HG03039 (cell line): Measurements from ENCODE around the gene MRM1.
"Not testable (repeated sequence)": the region's sequence is repeated elsewhere in the genome, so short reads cannot be mapped to it uniquely, and the experiment has no call there.

ENCODE experiments used
- ATAC-seq: cut with Tn5 transposase; IDR thresholded peaks from one replicate; pipeline ENCODE4 v1.9.1; 2021; ENCODE audit warnings: mild to moderate bottlenecking, moderate library complexity; ENCODE audit not compliant: unreplicated experiment

MRM1 gene

DNA sequence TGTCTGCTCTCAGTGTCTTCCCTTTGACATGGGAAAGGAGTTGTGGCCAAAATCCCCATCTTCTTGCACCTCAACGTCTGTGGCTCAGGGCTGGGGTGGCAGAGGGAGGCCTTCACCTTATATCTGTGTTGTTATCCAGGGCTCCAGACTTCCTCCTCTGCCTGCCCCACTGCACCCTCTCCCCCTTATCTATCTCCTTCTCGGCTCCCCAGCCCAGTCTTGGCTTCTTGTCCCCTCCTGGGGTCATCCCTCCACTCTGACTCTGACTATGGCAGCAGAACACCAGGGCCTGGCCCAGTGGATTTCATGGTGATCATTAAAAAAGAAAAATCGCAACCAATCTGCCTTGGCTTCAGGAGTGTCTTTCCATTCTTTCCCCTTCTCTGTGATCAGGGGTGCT, 918 bp upstream of the MRM1 start:
- no peak for ATAC-seq

DNA sequence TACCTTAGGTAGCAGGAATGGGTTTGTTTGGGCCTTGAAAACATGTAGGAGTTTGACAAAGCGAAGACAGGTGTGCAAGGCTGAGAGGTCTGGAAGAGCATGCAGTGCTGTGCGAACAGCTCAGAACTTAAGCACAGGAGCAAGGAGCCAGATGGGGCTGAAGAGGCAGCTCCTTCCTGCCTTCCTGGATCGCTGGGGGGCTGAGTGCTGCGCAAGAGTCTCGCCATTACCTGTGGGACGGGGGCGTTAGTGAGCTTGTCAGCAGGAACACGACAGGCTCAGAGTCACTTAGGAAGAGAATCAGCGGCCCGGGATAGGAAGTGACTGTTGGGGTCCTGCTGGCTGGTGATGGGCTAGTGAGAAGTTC, 464 bp upstream of the MRM1 start:
- ATAC-seq, result no peak

DNA sequence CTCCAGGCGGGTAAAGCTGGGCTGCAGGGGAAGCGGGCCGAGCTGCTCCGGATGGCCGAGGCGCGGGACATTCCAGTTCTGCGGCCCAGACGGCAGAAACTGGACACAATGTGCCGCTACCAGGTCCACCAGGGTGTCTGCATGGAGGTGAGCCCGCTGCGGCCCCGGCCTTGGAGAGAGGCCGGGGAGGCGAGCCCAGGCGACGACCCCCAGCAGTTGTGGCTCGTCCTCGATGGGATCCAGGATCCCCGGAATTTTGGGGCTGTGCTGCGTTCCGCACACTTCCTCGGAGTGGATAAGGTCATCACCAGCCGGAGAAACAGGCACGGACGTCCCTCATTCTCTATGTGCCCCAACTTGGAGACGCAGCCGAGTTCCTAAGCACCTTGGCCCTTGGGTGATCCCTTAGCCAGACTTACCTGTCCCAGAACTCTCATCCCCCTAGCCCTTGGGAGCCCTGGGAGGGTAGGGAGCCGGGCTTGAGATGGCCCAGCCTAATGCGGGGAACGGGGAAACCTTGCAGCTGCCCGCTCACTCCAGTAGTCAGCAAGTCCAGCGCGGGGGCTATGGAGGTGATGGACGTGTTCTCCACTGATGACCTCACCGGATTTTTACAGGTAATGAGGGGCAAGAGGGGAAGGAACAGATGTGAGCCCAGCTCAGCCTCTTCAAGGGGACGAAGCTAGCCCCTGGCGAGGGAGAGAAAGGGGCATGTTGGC, 806 bp downstream of the MRM1 start:
- no peak for ATAC-seq

DNA sequence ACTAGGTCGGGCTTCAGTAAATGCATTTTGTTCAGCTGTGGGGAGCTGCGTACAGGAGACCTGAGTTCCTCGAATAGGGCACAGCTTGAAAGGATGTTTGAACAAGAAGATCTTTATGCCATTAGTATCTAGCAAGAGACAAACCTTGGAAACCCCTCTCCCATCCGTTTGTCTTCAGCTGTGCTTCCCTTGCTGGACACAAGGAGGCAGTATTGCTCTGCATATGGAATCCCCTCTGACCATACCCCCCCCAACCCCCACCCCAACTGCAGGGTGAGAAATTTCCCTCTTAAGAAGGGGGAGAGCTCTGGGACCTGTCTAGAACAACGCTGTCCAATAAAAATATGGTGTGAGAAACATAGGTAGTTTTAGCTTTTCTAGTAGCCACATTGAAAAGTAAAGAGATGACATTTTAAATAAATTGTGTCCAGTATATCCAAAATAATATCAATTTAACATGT, 1.6 kb downstream of the MRM1 start:
- no peak for ATAC-seq

DNA sequence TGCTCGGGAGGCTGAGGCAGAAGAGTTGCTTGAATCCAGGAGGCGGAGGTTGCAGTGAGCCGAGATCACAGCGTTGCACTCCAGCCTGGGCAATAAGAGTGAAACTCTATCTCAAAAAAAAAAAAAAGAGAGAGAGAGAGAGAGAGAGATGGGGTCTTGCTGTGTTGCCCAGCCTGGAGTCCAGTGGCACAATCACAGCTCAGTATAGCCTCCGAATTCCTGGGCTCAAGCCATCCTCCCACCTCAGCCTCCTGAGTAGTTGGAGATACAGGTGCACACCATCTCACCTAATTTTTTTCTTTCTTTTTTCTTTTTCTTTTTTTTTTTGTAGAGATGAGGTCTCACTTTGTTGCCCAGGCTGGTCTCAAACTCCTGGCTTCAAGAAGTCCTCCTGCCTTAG, 3.6 kb downstream of the MRM1 start:
- not testable (repeated sequence) for ATAC-seq

DNA sequence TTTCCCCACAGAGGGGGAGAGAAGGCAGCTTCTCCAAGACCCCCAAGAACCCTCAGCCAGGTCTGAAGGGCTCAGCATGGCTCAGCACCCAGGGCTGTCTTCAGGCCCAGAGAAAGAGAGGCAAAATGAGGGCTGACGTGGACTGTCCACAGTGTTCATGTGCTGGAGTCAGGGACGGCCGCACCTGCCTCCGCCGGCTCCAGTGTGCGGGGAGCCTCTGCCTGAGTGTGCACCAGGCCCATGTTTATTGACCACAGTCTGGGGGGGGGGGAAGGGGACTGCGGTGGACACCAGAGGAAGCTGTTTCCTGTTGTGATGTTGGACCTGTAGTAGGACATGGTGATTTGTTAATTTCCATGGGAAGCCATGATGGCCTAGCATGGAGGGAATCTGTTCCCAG, 6.9 kb downstream of the MRM1 start:
- no peak for ATAC-seq

DNA sequence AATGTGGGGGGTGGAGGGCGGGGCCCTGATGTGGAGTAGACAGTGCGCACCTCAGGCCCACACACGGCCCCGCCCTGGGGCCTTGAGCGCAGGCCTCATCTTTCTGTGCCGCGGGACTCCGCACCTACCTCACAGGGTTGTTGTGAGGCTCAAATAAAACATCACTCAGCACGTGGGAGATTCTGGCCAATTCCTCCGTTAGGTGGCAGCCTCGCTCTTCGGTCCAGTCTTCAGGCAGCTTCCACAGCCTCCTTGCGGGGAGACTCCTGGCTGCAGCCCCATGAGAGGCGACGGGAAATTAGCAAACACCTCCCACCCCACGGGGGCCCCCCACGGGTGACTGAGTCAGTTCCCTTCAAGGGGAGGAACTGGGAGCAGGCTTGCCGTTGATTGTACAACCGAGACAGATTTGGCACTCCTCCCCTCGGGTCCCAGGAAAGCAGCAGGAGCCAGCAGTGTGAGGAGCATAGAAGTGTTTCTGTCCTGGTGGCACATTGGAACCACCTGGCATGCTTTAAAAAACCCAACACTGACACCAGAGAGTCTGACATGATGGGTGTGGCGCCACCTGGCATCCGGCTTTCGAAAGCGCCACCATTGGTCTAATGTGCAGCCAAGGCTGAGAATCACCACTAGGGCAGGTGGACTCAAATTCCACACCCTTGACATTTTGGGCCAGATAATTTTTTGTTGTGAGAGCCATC, 7.6 kb downstream of the MRM1 start:
- ATAC-seq, result no peak

DNA sequence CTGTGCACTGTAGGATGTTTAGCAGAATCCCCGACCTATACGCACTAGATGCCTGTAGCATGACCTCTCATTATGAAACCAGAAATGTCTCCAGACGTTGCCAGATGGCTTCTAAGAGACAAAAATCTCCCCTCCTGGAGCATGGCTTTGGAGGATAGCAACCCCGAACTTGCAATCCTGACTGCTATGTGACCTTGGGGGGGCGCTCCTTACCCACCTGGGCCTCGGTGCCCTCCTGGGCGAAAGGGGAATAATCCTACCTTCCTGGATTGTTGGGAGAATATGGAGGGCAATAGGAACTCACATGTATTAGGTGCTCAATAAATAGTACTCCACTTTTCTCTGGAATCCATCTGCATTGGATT, 8.1 kb downstream of the MRM1 start:
- ATAC-seq, result no peak

DNA sequence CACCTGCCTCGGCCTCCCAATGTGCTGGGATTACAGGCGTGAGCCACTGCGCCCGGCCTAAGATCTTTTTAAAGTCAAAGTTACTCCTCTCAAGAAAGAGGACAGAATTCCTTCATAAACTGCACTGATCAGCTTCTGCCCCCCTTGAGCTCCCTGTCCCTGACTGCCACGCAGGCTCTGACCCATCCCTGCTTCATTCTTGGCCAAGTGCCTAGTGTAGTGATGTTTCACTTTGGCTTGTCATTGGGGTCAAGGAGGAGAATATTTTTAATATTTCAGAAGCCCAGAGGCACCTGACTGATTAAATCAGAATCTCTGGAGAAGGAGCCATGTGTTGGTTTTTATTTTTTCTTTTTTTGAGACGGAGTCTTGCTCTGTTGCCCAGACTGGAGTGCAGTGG, 9.1 kb downstream of the MRM1 start:
- no peak for ATAC-seq

DNA sequence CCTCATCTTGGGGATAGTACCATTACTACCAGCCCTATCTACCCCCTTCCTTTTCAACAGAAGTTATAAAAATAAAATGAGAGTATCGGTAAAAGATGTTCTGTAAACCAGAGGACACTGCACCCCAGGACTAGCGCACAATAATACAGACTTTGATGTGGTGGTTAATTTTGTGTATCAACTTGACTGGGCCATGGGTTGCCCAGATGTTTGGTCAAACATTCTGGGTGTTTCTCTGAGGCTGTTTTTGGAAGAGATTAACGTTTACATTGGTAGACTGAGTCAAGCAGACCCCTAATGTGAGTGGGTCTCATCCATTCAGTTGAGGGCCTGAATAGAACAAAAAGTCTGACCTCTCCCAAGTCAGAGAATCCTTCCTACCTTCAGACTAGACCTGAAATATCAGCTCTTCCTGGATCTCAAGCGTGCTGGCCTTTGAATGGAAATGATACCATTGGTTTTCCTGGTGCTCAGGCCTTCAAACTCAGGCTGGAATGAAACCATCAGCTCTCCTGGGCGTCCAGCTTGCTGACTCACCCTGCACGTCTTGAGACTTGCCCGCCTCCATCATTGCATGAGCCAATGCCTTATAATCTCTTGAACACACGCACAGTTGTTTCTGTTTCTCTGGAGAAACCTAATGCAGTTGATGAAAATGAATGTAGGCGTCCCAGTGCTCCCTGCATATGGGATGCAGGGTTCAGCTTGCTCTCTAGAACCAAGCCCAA, 10.1 kb downstream of the MRM1 start:
- ATAC-seq, result no peak

DNA sequence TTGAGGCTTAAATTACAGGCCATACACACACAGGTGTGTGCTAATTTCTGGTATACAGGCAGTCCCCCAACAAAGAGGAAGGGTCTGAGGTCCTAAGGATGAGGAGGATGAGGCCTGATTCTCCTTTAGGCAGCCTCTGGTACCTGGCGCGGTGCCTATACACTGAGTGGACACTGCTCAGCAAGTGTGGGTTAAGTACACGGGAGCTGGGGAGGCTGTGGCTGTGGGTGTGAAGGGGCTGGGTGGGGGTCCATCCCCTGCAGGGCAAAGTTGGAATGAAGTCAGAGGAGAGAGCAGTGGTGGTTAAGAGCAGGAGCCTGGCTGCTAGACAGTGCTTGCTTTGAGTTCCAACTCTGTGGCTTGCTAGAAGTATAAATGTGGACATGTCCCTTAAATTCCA, 10.9 kb downstream of the MRM1 start:
- ATAC-seq, result no peak

DNA sequence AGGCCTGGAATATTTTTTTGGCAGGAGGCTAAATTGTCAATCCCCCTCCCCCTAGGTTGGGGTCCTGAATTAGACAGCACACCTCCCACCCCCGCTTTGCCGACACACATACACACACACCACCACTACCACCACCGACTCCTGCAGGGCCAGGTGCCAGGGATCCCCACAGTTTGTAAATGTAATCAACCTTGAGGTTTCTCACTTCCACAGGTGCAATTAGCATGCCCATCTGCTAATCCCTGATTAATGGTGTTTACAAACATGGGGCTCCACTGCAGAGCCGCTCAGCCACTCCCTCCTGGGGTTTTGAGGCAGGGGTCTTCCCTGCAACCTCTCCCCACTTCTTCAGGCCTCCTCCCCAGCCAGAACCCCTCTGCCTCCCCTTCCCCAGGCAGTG, 11.8 kb downstream of the MRM1 start:
- no peak for ATAC-seq

DNA sequence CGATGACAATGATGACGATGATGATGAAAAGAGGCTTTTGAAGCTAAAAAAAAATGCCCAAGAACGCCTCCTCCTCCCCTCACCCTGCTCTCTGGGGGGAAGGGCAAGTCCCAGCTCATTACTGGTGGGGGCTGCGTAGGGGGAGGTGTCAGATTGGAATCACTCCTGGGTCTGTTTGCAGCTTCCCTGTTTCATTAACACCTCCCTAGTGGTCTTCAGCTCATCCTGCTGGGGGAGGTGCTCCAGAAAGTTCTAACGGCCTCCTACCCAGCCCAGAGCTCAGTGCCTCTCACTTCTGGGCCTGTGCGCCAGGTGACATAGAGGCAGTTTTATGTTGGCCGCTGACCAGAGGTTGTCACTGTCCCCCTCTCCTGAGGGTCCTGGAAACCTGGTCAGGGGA, 12.7 kb downstream of the MRM1 start:
- ATAC-seq, result no peak

DNA sequence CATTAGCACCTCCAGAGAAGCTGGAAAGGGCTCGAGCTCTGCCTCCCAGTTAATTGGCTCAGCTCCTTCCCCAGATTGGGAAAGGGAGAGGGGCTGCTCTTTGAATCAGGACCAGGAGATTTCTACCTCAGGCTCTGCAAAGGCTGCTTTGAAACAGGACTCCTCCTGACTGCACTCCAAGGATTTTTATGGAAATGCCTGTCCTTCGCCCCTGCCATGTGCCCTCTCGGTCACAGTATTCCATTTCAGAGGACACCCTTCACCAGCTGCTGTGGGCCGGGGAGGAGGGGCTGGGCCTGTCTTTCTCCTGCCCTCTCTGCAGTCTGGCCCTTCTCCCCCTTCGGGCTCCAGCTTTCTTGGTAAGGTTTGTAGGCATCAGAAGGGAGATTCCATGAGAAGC, 13.6 kb downstream of the MRM1 start:
- no peak for ATAC-seq

DNA sequence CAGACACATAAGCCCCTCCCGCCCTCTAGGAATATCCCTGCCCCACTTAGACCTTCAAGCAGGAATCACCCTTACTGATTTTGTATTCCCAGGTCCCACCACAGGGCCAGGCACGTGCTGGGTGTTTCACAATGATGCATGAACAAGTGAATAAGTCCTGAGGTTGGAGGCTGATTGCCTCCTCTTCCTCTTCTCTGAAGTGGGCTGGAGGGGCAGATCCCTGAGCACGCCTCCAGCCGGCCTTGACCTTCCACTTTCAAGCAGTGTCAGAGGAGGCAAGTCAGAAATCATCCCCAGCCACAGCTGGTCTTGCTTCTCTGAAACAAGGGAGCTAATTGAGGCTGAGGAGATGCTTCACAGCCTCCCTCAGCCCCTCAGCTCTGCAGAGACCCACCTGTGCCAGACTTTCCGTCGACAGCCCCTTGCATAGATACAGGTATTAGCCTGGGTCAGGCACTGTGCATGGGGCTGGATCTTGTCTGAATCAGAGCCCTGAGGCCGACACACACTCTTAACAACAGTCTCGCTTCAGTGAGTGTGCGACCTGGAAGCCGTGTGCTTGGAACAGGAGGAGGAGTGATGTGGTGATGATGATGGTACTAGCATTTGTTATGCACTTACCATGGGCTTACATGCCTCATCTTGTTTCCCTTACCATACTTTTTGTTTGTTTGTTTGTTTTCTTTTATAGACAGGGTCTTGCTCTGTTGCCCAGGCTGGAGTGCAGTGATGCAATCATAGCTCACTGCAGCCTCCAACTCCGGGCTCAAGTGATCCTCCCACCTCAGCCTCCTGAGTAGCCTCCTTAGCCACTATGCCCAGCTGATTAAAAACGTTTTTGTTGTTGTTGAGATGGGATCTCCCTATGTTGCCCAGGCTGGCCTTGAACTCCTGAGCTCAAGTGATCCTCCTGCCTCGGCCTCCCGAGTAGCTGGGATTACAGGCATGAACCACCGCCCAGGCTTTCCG, 15.0 kb downstream of the MRM1 start:
- no peak for ATAC-seq

DNA sequence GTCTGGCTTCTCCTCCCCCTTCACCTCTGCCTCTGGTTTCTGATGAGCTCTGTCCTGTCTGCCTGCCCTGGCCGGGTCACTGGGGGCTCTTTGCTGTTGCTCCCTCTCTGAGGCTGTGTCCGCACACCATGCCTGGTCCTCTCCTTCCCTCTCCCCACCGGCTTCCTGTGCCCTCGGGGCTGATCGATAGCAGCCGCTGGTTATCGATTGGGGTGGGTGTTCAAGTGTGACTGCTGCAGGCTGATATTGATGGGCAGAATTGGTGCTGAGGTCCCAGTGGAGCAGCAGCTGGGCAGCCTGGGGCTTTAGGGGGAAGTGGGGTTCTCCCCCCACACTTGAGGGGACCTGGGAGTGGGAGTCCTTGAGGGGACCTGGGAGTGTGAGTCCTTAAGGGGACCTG, 16.4 kb downstream of the MRM1 start:
- no peak for ATAC-seq

DNA sequence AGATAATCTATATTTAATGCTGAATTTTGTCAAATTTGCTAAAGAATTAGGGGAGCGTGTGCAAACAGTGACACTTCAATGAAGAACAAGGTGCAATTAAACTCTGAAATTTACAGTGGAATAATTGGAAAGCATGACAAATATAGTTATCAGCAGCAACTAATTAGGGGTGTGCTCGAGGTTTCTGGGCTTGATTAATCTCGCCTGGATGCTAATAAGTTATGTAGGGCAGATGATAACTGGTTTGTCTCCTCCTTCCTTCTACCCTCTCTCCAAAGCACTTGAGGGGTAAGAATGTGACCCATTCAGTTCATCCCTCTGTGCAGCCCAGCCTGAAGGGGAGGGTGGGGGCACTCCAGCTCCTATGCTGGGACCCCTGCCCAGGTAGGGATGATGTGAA, 21.9 kb downstream of the MRM1 start:
- no peak for ATAC-seq

DNA sequence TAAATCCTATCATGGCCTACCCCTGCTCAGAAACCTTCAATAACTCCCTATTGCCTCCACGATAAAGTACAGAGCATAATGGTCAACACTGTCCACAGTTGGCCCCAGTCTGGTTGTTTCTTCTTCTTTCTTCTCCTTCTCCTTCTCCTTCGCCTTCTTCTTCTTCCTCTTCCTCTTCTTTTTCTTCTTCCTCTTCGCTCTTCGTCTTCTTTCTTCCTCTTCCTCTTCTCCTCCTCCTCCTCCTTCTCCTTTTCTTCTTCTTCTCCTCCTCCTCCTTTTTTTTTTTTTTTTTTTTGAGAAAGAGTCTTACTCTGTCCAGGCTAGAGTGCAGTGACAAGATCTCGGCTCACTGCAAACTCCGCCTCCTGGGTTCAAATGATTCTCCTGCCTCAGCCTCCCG, 23.8 kb downstream of the MRM1 start:
- no peak for ATAC-seq

DNA sequence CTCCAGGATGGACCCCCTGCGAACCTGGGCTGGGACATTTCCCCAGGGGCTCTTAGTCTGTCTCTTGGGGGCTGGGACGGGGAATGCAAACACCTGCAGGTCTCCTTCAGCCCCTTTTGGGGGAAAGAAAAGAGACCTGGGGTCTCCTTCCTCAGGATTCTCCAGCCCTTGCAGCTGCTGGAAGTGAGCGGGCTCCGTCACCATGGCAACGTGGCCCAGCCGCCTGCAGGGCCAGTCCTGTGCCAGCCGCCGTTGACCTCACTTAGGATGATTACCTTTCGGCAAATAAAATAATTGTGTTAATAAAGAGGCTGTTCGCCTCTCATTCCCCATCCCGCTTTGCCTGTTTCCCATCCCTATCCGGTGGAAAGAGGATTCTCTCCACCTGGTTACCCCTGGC, 25.7 kb downstream of the MRM1 start:
- no peak for ATAC-seq

DNA sequence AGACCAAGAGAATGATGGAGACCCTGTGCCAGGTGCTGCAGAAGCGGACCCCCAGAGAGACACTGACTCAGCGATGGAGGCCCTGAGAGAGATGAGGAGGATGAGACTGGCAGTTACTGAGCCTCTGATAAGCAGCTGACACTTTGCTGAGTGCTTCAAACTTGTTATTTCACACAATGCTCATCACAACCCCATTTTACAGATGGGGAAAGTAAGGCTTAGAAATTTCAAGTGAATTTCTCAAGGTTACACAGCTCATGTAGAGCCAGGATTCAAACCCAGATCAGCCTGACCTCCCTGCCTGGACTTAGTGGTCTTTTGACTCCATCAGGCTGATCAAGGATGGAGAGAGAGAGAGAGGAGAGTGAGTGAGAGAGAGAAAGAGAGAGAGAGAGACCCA, 27.2 kb downstream of the MRM1 start:
- ATAC-seq, result no peak

DNA sequence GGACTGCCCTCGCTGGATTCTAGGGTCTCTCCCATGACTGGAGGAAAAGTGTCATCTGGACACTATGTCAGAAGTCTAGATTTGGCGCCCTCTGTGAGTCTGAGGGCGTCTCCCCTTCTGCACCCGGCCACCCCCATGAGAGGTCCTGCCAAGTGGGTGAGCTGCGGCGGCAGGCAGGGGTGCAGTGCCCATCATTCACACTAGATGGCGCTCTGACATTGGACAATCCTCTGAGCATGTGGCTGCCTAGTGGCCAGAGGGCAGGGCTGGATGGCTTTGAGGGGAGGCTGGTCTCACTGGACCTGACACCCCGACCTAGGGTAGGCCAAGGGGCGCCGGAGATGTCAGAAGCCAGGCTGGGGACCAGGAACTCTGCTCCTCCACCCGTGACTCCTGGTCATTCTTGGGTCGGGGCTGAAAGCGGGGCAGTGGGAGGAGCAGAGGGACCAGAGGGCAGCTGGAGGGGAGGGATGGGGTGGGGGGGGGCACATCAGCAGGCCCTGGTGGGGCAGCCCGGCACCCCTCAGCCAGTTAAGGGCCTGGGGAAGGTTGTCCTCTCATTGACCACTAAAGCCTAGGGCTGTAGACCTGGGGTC, 28.0 kb downstream of the MRM1 start:
- ATAC-seq, result no peak
